ENCODE results near the gene DDX49.

DNA sequence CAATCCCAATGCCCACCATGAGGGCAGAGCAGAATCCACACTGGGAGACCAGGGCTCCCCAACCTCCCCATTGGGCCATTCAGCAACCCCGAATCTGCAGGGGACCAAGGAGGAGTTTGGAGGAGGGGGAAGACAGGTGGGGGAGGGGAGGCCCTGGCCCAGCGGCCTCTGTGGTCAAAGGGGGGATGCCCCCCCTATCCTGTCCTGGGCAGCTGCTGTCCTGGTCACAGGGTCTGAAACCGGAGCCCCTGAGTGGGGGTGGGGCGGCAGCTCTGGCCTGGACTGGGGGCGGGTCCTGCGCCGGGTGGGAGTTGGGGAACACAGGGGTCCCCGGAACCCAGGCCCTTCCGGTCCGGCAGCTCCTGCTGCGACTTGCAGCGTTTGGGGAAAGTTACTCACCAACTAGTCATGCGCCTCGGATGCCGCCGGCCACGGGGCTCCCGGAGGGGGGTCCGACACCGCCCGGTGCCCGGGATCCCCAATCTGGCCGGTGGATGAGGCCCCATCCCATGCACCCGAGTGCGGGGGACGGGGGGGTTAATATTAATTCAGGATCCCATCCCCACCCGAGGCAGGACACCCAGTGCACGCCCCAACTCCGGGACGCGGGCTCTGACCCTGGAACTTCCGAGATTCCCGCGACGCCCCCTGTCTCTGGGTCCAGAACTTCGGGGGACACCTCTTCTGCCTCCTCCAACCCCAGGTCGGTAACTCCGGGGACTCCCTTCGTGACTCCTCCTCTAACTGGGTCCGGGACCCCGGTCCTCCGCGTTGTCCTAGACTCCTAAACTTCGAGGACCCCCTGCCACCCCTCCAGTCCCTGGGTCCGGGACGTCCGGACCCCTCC, 20.6 kb downstream of the DDX49 start:
- TF ChIP-seq POLR2A (IDR thresholded peaks at IDR 0.05) (peak in 1 of 4 donors; percentile 8), CTCF (IDR thresholded peaks at IDR 0.05) (no peak), POLR2AphosphoS5 (IDR thresholded peaks at IDR 0.05) (no peak), EP300 (IDR thresholded peaks at IDR 0.05) (no peak)

Data from upper lobe of left lung (tissue), 4 donors.